Embryonic facial prominence (tissue), 1 donor: ENCODE data around the gene CDK5RAP2.
"Not testable (repeated sequence)": the region's sequence is repeated elsewhere in the genome, so short reads cannot be mapped to it uniquely, and the experiment has no call there.

Experiments used
- DNase-seq: peaks from one replicate; pipeline ENCODE4 v3.0.0-alpha.2; 2016; ENCODE audit errors: extremely low spot score

Gene CDK5RAP2

GRCh38 chr9:120513825-120514396 lies 66.1 kb downstream of the CDK5RAP2 start:
- DNase-seq, result no peak

- DNase-seq, result no peak
These were observed 69.2 kb downstream of the CDK5RAP2 start for GRCh38 chr9:120510816-120511215.

GRCh38 chr9:120507936-120508510 lies 71.9 kb downstream of the CDK5RAP2 start:
- DNase-seq, result no peak

- DNase-seq, result no peak
These were observed 74.8 kb downstream of the CDK5RAP2 start for GRCh38 chr9:120505186-120505585.

- DNase-seq, result no peak
These were observed 79.2 kb downstream of the CDK5RAP2 start for GRCh38 chr9:120500733-120501132.

GRCh38 chr9:120497865-120498264 lies 82.1 kb downstream of the CDK5RAP2 start:
- DNase-seq, result not testable (repeated sequence)

- not testable (repeated sequence) for DNase-seq
These were observed 83.5 kb downstream of the CDK5RAP2 start for GRCh38 chr9:120496438-120496837.

- DNase-seq, result no peak
These were observed 88.9 kb downstream of the CDK5RAP2 start for GRCh38 chr9:120490888-120491595.

- DNase-seq, result no peak
These were observed 93.1 kb downstream of the CDK5RAP2 start for GRCh38 chr9:120486835-120487234.

- no peak for DNase-seq
These were observed 93.6 kb downstream of the CDK5RAP2 start for GRCh38 chr9:120486347-120486746.

- DNase-seq, result no peak
These were observed 94.2 kb downstream of the CDK5RAP2 start for GRCh38 chr9:120485788-120486187.

- DNase-seq, result no peak
These were observed 95.8 kb downstream of the CDK5RAP2 start for GRCh38 chr9:120484162-120484561.

- no peak for DNase-seq
These were observed 97.4 kb downstream of the CDK5RAP2 start for GRCh38 chr9:120482424-120483186.

GRCh38 chr9:120481846-120482245 lies 98.1 kb downstream of the CDK5RAP2 start:
- no peak for DNase-seq

- no peak for DNase-seq
These were observed 98.7 kb downstream of the CDK5RAP2 start for GRCh38 chr9:120481248-120481647.

- DNase-seq, result no peak
These were observed 99.3 kb downstream of the CDK5RAP2 start for GRCh38 chr9:120480707-120481106.

GRCh38 chr9:120478208-120478607 lies 101.8 kb downstream of the CDK5RAP2 start:
- DNase-seq, result no peak

GRCh38 chr9:120477534-120478001 lies 102.4 kb downstream of the CDK5RAP2 start:
- DNase-seq, result peak; percentile 10

- DNase-seq, result no peak
These were observed 104.6 kb downstream of the CDK5RAP2 start for GRCh38 chr9:120475341-120475740.

- no peak for DNase-seq
These were observed 105.2 kb downstream of the CDK5RAP2 start for GRCh38 chr9:120474591-120475243.

GRCh38 chr9:120473608-120474007 lies 106.4 kb downstream of the CDK5RAP2 start:
- DNase-seq, result no peak
